ENCODE results near the gene MAL. TPM values are rescaled to one million over a fixed set of nuclear protein-coding genes. Genes with fewer than 3 reads are reported as not detected.

Gene MAL
- total and polyA plus RNA-seq, 11 donors, result 0.97 to 12.7 (median 3.5) TPM

DNA sequence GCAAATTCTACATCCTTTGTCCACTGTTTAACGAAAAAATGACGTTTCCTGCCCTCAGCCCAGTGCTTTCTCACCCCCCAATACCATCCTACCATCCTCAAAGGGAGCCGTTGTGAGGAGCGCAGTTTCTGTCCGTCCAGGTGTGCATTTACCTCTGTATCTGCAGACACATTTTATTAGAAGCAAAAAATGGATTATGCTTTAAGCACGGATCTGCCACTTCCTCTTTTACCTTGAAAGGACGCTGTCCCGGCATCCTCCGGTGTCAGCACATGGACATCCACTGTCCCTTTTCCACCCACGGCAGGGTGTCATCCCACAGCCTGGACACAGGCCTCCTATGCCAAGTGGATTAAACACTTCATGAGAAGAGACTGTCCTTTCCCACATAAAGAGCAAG is 7.2 kb upstream of the MAL start:
- Histone ChIP-seq H3K36me3 (no peaks in the 10 kb centered on the region), H3K4me1 (peaks cover 0 to 4% (median 0%) of the 10 kb centered on the region in 12 donors), H3K4me3 (no peak overlapping the region), H3K27me3 (peaks cover 0 to 33% (median 2%) of the 10 kb centered on the region in 9 donors), H3K9me3 (no peaks in the 10 kb centered on the region), H3K27ac (no peak overlapping the region)
- TF ChIP-seq POLR2A (IDR thresholded peaks at IDR 0.05) (no peak), CTCF (IDR thresholded peaks at IDR 0.05) (no peak)
- intact Hi-C loops (cut with DNase I), result no loop called here
- no peak for DNase-seq
- no peak for ATAC-seq
- 78 to 86% (median 80%) methylated on average over 10 of the region's 10 CpGs for WGBS, 4 donors

DNA sequence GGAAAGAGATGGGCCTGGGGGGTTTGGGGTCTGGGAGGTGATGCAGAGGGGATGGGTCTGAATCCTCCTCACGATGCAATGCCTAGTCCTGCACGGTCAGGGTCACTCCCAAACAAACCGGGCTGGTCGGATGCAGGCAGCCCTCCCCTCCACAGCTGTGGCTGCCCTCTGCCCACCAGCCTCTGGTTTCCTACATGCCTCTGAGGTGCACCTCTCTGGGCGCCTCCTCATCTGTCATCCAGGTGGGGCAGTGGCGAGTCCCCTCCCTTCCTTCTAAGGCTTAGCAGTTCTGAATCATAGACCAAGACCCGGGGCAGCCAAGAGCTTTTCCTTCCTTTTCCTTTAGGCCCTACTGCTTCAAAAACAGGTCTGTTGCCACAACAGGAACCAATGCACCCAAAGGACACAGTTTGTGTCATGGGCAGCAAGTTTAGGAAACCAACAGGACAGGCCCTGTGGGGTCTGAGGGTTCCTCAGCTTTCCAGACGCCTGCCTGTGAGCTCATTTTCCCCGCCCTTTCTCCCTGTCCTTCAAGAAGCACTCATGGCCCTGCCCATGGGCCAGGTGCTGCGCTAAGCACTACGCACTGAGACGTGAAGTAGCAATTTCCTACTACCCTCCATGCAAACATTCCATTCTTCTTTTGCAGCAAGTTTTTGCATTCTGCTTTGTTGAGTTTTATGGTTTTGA is 6.5 kb upstream of the MAL start:
- peaks cover 0 to 34% (median 2%) of the 10 kb centered on the region in 9 donors for H3K27me3 ChIP-seq
- no peak overlapping the region for H3K4me3 ChIP-seq
- no peak for ATAC-seq
- 75 to 83% (median 76%) methylated on average over 11 to 12 of the region's 12 CpGs for WGBS, 4 donors
- no peak for TF ChIP-seq CTCF (IDR thresholded peaks at IDR 0.05)
- no peak for TF ChIP-seq POLR2A (IDR thresholded peaks at IDR 0.05)
- H3K4me1 ChIP-seq, result peaks cover 0 to 4% (median 0%) of the 10 kb centered on the region in 12 donors
- intact Hi-C loops (cut with DNase I), result no loop called here
- H3K36me3 ChIP-seq, result no peaks in the 10 kb centered on the region
- H3K9me3 ChIP-seq, result no peaks in the 10 kb centered on the region
- no peak for DNase-seq
- H3K27ac ChIP-seq, result no peak overlapping the region

GRCh38 chr2:95019572-95019971 is 5.9 kb upstream of the MAL start:
- ATAC-seq, result no peak
- Histone ChIP-seq H3K9me3 (no peaks in the 10 kb centered on the region), H3K27ac (no peak overlapping the region), H3K36me3 (no peaks in the 10 kb centered on the region), H3K4me3 (no peak overlapping the region), H3K4me1 (peaks cover 0 to 6% (median 0%) of the 10 kb centered on the region in 12 donors), H3K27me3 (peaks cover 0 to 39% (median 7%) of the 10 kb centered on the region in 9 donors)
- DNase-seq, result no peak
- intact Hi-C loops (cut with DNase I), result no loop called here
- no peak for TF ChIP-seq POLR2A (IDR thresholded peaks at IDR 0.05)
- no peak for TF ChIP-seq CTCF (IDR thresholded peaks at IDR 0.05)
- WGBS, 4 donors, result 69 to 79% (median 77%) methylated on average over 4 of the region's 4 CpGs

DNA sequence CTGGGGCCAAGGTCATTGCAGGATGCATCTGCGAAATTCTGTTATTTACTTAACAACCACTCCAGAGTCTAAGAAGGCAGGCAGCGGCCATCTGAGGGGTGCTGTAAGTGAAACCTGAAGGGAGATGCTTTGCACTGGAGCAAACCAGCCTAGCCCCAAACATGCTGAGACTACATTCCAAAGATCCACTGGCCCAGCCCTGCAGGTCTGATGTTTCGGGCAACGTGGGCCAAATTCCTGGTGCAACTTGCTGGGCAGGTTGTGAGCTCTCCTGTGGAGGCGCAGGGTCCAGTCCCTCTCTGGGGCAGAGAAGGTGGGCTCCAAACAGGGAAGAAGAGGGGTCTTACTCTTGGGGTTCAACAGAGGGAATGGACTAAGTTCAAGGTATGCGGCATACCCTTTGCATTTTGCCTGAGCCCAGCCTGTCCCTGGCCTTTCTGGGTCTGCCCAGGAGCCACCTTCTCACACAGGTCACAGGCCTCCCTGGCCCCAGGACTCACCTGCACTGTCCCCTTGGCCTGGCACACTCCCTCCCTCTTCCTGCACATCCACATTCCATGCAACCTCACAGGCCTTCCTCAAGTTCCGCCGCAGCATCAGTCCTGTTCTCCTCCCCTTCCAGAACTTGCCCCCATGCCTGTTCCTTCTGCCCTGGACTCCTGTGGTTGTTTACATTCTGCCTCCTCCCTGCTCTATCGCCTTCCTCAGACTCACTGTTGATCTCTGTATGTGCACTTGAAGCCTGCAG is 5.1 kb upstream of the MAL start:
- no peak overlapping the region for H3K4me3 ChIP-seq
- no peaks in the 10 kb centered on the region for H3K36me3 ChIP-seq
- peaks cover 0 to 47% (median 15%) of the 10 kb centered on the region in 9 donors for H3K27me3 ChIP-seq
- intact Hi-C loops (cut with DNase I), result loop anchor here in 8 of 10 donors (2.0 to 10.0 kb wide), 6 partner anchors 54 to 97 kb away; no protein-coding TSS in a partner anchor
- no peaks in the 10 kb centered on the region for H3K9me3 ChIP-seq
- TF ChIP-seq POLR2A (IDR thresholded peaks at IDR 0.05), result no peak
- no peak for TF ChIP-seq CTCF (IDR thresholded peaks at IDR 0.05)
- H3K27ac ChIP-seq, result no peak overlapping the region
- no peak for ATAC-seq
- 83 to 89% (median 85%) methylated on average over 9 of the region's 9 CpGs for WGBS, 4 donors
- peaks cover 0 to 14% (median 2%) of the 10 kb centered on the region in 12 donors for H3K4me1 ChIP-seq
- no peak for DNase-seq

Measured in heart left ventricle (tissue), 16 donors.